ENCODE results near the gene MPL.

DNA sequence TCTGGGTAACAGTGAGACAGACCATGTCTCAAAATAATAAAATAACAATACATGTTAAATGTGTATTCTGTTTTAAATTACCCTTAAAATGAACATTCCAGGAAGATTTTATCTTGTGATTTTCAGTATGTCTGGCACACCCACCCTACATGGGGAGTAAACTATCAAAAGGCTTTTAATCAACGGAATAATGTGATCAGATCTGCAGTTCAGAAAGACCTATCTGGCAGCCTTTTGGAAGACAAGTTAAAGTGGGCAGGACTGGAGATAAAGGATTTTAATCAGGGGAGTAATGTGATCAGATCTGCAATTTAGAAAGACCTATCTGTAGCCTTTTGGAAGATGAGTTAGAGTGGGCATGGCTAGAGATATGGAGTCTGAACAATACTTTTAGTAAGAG is 41.9 kb downstream of the MPL start:
- TF ChIP-seq, protein P1, sequence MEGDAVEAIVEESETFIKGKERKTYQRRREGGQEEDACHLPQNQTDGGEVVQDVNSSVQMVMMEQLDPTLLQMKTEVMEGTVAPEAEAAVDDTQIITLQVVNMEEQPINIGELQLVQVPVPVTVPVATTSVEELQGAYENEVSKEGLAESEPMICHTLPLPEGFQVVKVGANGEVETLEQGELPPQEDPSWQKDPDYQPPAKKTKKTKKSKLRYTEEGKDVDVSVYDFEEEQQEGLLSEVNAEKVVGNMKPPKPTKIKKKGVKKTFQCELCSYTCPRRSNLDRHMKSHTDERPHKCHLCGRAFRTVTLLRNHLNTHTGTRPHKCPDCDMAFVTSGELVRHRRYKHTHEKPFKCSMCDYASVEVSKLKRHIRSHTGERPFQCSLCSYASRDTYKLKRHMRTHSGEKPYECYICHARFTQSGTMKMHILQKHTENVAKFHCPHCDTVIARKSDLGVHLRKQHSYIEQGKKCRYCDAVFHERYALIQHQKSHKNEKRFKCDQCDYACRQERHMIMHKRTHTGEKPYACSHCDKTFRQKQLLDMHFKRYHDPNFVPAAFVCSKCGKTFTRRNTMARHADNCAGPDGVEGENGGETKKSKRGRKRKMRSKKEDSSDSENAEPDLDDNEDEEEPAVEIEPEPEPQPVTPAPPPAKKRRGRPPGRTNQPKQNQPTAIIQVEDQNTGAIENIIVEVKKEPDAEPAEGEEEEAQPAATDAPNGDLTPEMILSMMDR (IDR thresholded peaks at IDR 0.05; ENCODE audit: insufficient read depth, low read length), result no peak
- TF ChIP-seq, protein P2, sequence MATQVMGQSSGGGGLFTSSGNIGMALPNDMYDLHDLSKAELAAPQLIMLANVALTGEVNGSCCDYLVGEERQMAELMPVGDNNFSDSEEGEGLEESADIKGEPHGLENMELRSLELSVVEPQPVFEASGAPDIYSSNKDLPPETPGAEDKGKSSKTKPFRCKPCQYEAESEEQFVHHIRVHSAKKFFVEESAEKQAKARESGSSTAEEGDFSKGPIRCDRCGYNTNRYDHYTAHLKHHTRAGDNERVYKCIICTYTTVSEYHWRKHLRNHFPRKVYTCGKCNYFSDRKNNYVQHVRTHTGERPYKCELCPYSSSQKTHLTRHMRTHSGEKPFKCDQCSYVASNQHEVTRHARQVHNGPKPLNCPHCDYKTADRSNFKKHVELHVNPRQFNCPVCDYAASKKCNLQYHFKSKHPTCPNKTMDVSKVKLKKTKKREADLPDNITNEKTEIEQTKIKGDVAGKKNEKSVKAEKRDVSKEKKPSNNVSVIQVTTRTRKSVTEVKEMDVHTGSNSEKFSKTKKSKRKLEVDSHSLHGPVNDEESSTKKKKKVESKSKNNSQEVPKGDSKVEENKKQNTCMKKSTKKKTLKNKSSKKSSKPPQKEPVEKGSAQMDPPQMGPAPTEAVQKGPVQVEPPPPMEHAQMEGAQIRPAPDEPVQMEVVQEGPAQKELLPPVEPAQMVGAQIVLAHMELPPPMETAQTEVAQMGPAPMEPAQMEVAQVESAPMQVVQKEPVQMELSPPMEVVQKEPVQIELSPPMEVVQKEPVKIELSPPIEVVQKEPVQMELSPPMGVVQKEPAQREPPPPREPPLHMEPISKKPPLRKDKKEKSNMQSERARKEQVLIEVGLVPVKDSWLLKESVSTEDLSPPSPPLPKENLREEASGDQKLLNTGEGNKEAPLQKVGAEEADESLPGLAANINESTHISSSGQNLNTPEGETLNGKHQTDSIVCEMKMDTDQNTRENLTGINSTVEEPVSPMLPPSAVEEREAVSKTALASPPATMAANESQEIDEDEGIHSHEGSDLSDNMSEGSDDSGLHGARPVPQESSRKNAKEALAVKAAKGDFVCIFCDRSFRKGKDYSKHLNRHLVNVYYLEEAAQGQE (IDR thresholded peaks at IDR 0.05; ENCODE audit: insufficient replicate concordance, low read depth), result no peak
- TF ChIP-seq POLR2AphosphoS5 (IDR thresholded peaks at IDR 0.05; ENCODE audit: low read depth) (no peak), SPI1 (IDR thresholded peaks at IDR 0.05; ENCODE audit: borderline replicate concordance, low read depth) (no peak), GABPA (IDR thresholded peaks at IDR 0.05; ENCODE audit: low read depth) (no peak)

Measured in HL-60 (cell line).